ENCODE data around the gene PSG11.
"Not testable (repeated sequence)": the region's sequence is repeated elsewhere in the genome, so short reads cannot be mapped to it uniquely, and the experiment has no call there.

DNA sequence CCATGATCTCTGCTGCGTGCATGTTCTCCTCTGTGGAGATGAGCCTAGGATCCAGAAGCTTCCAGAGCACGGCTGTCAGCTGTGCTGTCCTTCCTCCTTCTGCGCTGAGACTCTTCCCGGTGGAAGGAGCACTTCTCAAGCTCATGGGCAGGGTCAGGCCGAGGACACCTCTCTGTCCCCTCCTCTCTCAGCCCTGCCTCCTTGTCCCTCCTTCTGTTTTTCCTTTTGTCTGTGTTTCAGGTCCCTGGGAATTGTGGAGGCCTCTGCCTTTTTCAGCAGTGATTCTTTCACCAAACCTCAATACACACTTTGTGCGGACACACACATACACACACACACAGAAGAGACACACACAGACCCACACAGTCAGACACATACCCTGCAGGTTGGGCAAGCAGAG lies at the start of gene PSG11:
- not testable (repeated sequence) for TF ChIP-seq CTCF (conservative IDR thresholded peaks at IDR 0.05; ENCODE audit: low read length); EZH2phosphoT487 (IDR thresholded peaks at IDR 0.05; ENCODE audit: borderline replicate concordance)
